Upper lobe of left lung (tissue), 6 donors: Measurements from ENCODE around the gene COPS2. TPM values are rescaled to one million over a fixed set of nuclear protein-coding genes. Genes with fewer than 3 reads are reported as not detected.
"Not testable (repeated sequence)": the region's sequence is repeated elsewhere in the genome, so short reads cannot be mapped to it uniquely, and the experiment has no call there.

Experiments used
- ATAC-seq, 2 donors: fragments of 200-7000 bp; cut with Tn5 transposase; one replicate each; pipeline ENCODE4 v1.9.1; 2022; ENCODE audit warnings: mild to moderate bottlenecking in 2 of 2, moderate library complexity in 2 of 2; ENCODE audit not compliant: low FRiP score in 2 of 2
- DNase-seq, 2 donors: peaks; one replicate each; pipeline ENCODE4 v3.0.0-alpha.2; 2019 to 2020
- H3K27ac ChIP-seq, 4 donors: fragments of 200-600 bp; sonication (generic); one replicate each; pipeline ENCODE4 v1.5.1; 2016 to 2019
- H3K27me3 ChIP-seq, 4 donors: fragments of 200-600 bp; sonication (generic); one replicate each; pipeline ENCODE4 v1.5.1; 2017 to 2019
- H3K36me3 ChIP-seq, 4 donors: fragments of 200-600 bp; sonication (generic); one replicate each; pipeline ENCODE4 v1.5.1; 2016 to 2019
- H3K4me1 ChIP-seq, 4 donors: fragments of 200-600 bp; sonication (generic); one replicate each; pipeline ENCODE4 v1.5.1; 2018 to 2019
- H3K4me3 ChIP-seq, 4 donors: fragments of 200-600 bp; sonication (generic); one replicate each; pipeline ENCODE4 v1.5.1; 2017 to 2019; ENCODE audit warnings: mild to moderate bottlenecking in 2 of 4, moderate library complexity in 1 of 4
- H3K9me3 ChIP-seq, 4 donors: fragments of 200-600 bp; sonication (generic); one replicate each; pipeline ENCODE4 v1.5.1; 2018 to 2019
- CTCF ChIP-seq, 6 experiments: fragments of 450-650 bp in 4 of 6; fragments of 200-600 bp in 2 of 6; sonication (generic) in 2 of 6; IDR thresholded peaks; one replicate each; pipeline ENCODE4 v1.5.1; 2016 to 2019; ENCODE audit warnings: antibody characterized with exemption in 6 of 6
- EP300 ChIP-seq, 4 donors: sonication (generic); formaldehyde crosslinking; IDR thresholded peaks; one replicate each; pipeline ENCODE4 v1.5.1; 2017; ENCODE audit warnings: antibody characterized with exemption in 4 of 4, control low read depth in 2 of 4
- POLR2A ChIP-seq, 4 donors: fragments of 450-650 bp; IDR thresholded peaks; one replicate each; pipeline ENCODE4 v1.5.1; 2016 to 2017; ENCODE audit warnings: antibody characterized with exemption in 4 of 4, mild to moderate bottlenecking in 2 of 4
- POLR2AphosphoS5 ChIP-seq, 2 donors: sonication (generic); formaldehyde crosslinking; IDR thresholded peaks; one replicate each; pipeline ENCODE4 v1.5.1; 2017; ENCODE audit warnings: antibody characterized with exemption in 2 of 2
- WGBS, 2 donors: methylation state at CpG; one replicate each; pipeline ENCODE4 v1.1.5; 2017 to 2018; 5-methylcytosine and 5-hydroxymethylcytosine counted together
- total RNA-seq, 6 donors: library from RNA; depleted of rRNA in 4 of 6; stranded (reverse); fragments of >200 nt in 4 of 6; gene quantifications; one replicate each; pipeline versions ENCODE4 v1.1.0 to v1.2.1, GENCODE V29; 2016 to 2021
- donor health status: DM: no; HTN: no; CAD: no; lungs with moderate emphysema.
- donor health status: DM: no; HTN: yes; CAD: no; lungs with severe emphysema.

Gene COPS2
- total RNA-seq, 6 donors from 2014 or later: 16.8 to 65.0 (median 43.0) TPM

- ATAC-seq: no peak
- Histone ChIP-seq H3K4me3 (no peak overlapping the region), H3K4me1 (no peaks in the 10 kb centered on the region), H3K9me3 (no peaks in the 10 kb centered on the region), H3K36me3 (no peaks in the 10 kb centered on the region), H3K27me3 (no peaks in the 10 kb centered on the region), H3K27ac (no peak overlapping the region)
- 69 to 73% methylated on average over 2 of the region's 2 CpGs for WGBS, 2 donors
- TF ChIP-seq POLR2AphosphoS5 (IDR thresholded peaks at IDR 0.05): no peak
- TF ChIP-seq EP300 (IDR thresholded peaks at IDR 0.05): no peak
- DNase-seq: no peak
Measured at GRCh38 chr15:49190586-49190985, 35.2 kb upstream of the COPS2 start.

DNA sequence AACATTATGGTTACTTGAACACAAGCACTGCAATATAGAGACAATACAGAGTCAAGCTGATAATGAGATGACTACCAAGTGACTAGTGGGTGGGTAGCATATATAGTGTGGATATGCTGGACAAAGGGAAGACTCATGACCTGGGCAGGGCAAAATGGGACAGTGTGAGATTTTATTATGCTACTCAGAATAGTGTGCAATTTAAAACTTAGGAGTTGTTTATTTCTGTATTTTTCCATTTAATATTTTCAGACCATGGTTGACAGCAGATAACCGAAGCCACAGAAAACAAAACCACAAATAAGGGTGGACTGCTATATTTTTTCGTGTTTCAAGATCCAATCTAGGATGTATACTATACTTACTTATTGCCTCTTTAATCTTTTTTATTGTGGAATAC, 34.2 kb upstream of the COPS2 start:
- no peaks in the 10 kb centered on the region for H3K27me3 ChIP-seq
- DNase-seq (no peak), ATAC-seq (no peak)
- no peaks in the 10 kb centered on the region for H3K9me3 ChIP-seq
- TF ChIP-seq CTCF (IDR thresholded peaks at IDR 0.05): no peak
- no peak for TF ChIP-seq POLR2AphosphoS5 (IDR thresholded peaks at IDR 0.05)
- TF ChIP-seq EP300 (IDR thresholded peaks at IDR 0.05): no peak
- TF ChIP-seq POLR2A (IDR thresholded peaks at IDR 0.05): no peak
- H3K4me3 ChIP-seq: no peak overlapping the region
- 82 to 87% methylated on average over 2 of the region's 2 CpGs for WGBS, 2 donors
- no peak overlapping the region for H3K27ac ChIP-seq
- no peaks in the 10 kb centered on the region for H3K4me1 ChIP-seq
- no peaks in the 10 kb centered on the region for H3K36me3 ChIP-seq

- Histone ChIP-seq H3K27me3 (no peaks in the 10 kb centered on the region), H3K9me3 (no peaks in the 10 kb centered on the region), H3K27ac (no peak overlapping the region), H3K4me1 (no peaks in the 10 kb centered on the region), H3K36me3 (no peaks in the 10 kb centered on the region), H3K4me3 (no peak overlapping the region)
- no peak for DNase-seq
- 98% methylated on average over 2 of the region's 2 CpGs for WGBS, 2 donors
- TF ChIP-seq CTCF (IDR thresholded peaks at IDR 0.05) (no peak), POLR2A (IDR thresholded peaks at IDR 0.05) (no peak), EP300 (IDR thresholded peaks at IDR 0.05) (no peak), POLR2AphosphoS5 (IDR thresholded peaks at IDR 0.05) (no peak)
- no peak for ATAC-seq
Measured at GRCh38 chr15:49188933-49189332, 33.5 kb upstream of the COPS2 start.

- WGBS, 2 donors: 86 to 96% methylated on average over 2 of the region's 2 CpGs
- Histone ChIP-seq H3K4me1 (no peaks in the 10 kb centered on the region), H3K27ac (no peak overlapping the region), H3K9me3 (no peaks in the 10 kb centered on the region), H3K36me3 (no peaks in the 10 kb centered on the region), H3K4me3 (no peak overlapping the region), H3K27me3 (no peaks in the 10 kb centered on the region)
- no peak for TF ChIP-seq EP300 (IDR thresholded peaks at IDR 0.05)
- TF ChIP-seq POLR2A (IDR thresholded peaks at IDR 0.05): no peak
- TF ChIP-seq POLR2AphosphoS5 (IDR thresholded peaks at IDR 0.05): no peak
- TF ChIP-seq CTCF (IDR thresholded peaks at IDR 0.05): no peak
- DNase-seq (no peak), ATAC-seq (no peak)
Measured at GRCh38 chr15:49187549-49188245, 32.3 kb upstream of the COPS2 start.

GRCh38 chr15:49185473-49185872, 30.1 kb upstream of the COPS2 start:
- Histone ChIP-seq H3K4me1 (no peaks in the 10 kb centered on the region), H3K27me3 (no peaks in the 10 kb centered on the region), H3K27ac (no peak overlapping the region), H3K36me3 (no peaks in the 10 kb centered on the region), H3K4me3 (no peak overlapping the region), H3K9me3 (no peaks in the 10 kb centered on the region)
- ATAC-seq: no peak
- no peak for TF ChIP-seq POLR2A (IDR thresholded peaks at IDR 0.05)
- TF ChIP-seq POLR2AphosphoS5 (IDR thresholded peaks at IDR 0.05): no peak
- TF ChIP-seq EP300 (IDR thresholded peaks at IDR 0.05): no peak
- no peak for TF ChIP-seq CTCF (IDR thresholded peaks at IDR 0.05)
- no peak for DNase-seq
- WGBS, 2 donors: 77 to 93% methylated on average over 1 of the region's 1 CpG

GRCh38 chr15:49183741-49184140, 28.3 kb upstream of the COPS2 start:
- WGBS, 2 donors: 86 to 89% methylated on average over 3 of the region's 3 CpGs
- not testable (repeated sequence) for H3K27me3 ChIP-seq

More at GRCh38 chr15:49183741-49184140, 28.3 kb upstream of the COPS2 start:
- H3K27ac ChIP-seq, H3K9me3 ChIP-seq, H3K4me3 ChIP-seq, H3K4me1 ChIP-seq, H3K36me3 ChIP-seq, DNase-seq, ATAC-seq: not testable (repeated sequence)
